B cell (primary cell): ENCODE results near the gene FYN. TPM values are rescaled to one million over a fixed set of nuclear protein-coding genes. Genes with fewer than 3 reads are reported as not detected.

Experiments used
- ATAC-seq: fragments of 200-7000 bp; cut with Tn5 transposase; one replicate; pipeline ENCODE4 v1.10.0; 2021; ENCODE audit warnings: low read depth, mild to moderate bottlenecking, moderate number of reproducible peaks, moderate library complexity
- CTCF ChIA-PET: fragments of 350-600 bp; sonication (Branson Sonifier 250); formaldehyde crosslinking; loops from one replicate; lab custom pipeline; 2021; ENCODE audit warnings: antibody characterized with exemption, inconsistent platforms; lab: Charles Lee
- POLR2A ChIA-PET: fragments of 350-600 bp; sonication (Branson Sonifier 250); formaldehyde crosslinking; loops from one replicate; lab custom pipeline; 2021; ENCODE audit warnings: antibody characterized with exemption; lab: Charles Lee
- DNase-seq: peaks from one replicate; pipeline ENCODE4 v3.0.0; 2013
- H2AFZ ChIP-seq: 2 replicates; pipeline ENCODE4 v1.6.1; 2012; ENCODE audit warnings: mild to moderate bottlenecking, low read depth, low read length; ENCODE audit not compliant: insufficient read depth, poor library complexity, severe bottlenecking
- H3K27ac ChIP-seq, 2 donors: 1 replicate in 1 of 2; 2 replicates in 1 of 2; pipeline ENCODE4 v1.5.1; 2012 to 2013; ENCODE audit warnings: low read length in 2 of 2, mild to moderate bottlenecking in 2 of 2, moderate library complexity in 1 of 2
- H3K27me3 ChIP-seq, 4 experiments: fragments of 200-600 bp in 1 of 4; sonication (generic) in 1 of 4; replicated peaks in 1 of 4; 1 replicate in 2 of 4; 2 replicates in 2 of 4; pipeline versions ENCODE4 v1.6.1 to v1.7.0; 2013 to 2016; ENCODE audit warnings: low read length in 3 of 4, mild to moderate bottlenecking in 2 of 4, mixed read lengths in 1 of 4, moderate library complexity in 1 of 4; ENCODE audit not compliant: insufficient read depth in 4 of 4, control insufficient read depth in 3 of 4; ENCODE audit errors: control extremely low read depth in 1 of 4
- H3K36me3 ChIP-seq, 2 experiments: replicated peaks in 1 of 2; 1 replicate in 1 of 2; 2 replicates in 1 of 2; pipeline versions ENCODE4 v1.6.1 to v1.7.1; 2013; ENCODE audit warnings: low read length in 1 of 2; ENCODE audit not compliant: insufficient read depth in 2 of 2, control insufficient read depth in 1 of 2; ENCODE audit errors: control extremely low read depth in 1 of 2, extremely low read depth in 1 of 2
- H3K4me1 ChIP-seq, 2 donors: fragments of 200-600 bp in 1 of 2; sonication (generic) in 1 of 2; 1 replicate in 1 of 2; 2 replicates in 1 of 2; pipeline versions ENCODE4 v1.5.1 to v1.6.1; 2013 to 2017; ENCODE audit warnings: low read length in 2 of 2; ENCODE audit not compliant: control insufficient read depth in 2 of 2, insufficient read depth in 2 of 2
- H3K4me2 ChIP-seq: replicated peaks from 2 replicates; pipeline ENCODE3; 2012; ENCODE audit warnings: mild to moderate bottlenecking, low read depth, low read length; ENCODE audit not compliant: poor library complexity, severe bottlenecking
- H3K4me3 ChIP-seq, 5 experiments: fragments of 200-600 bp in 1 of 5; sonication (generic) in 1 of 5; 1 replicate in 3 of 5; 2 replicates in 2 of 5; pipeline versions ENCODE4 v1.5.1 to v1.7.0; 2011 to 2016; ENCODE audit warnings: low read length in 4 of 5, mild to moderate bottlenecking in 4 of 5, low read depth in 2 of 5, control low read depth in 1 of 5, moderate library complexity in 1 of 5; ENCODE audit not compliant: insufficient read depth in 1 of 5; ENCODE audit errors: control extremely low read depth in 1 of 5, extremely low read depth in 1 of 5
- H3K79me2 ChIP-seq: fragments of 200-600 bp; sonication (generic); one replicate; pipeline ENCODE4 v1.6.0; 2016; ENCODE audit warnings: low read length; ENCODE audit not compliant: control insufficient read depth, insufficient read depth
- H3K9ac ChIP-seq: fragments of 200-600 bp; sonication (generic); 2 replicates; pipeline ENCODE4 v1.6.1; 2017; ENCODE audit warnings: mild to moderate bottlenecking, low read length, moderate library complexity
- H3K9me3 ChIP-seq, 3 donors: one replicate each; pipeline versions ENCODE4 v1.6.1 to v1.7.1; 2013; ENCODE audit warnings: low read length in 2 of 3; ENCODE audit not compliant: control insufficient read depth in 2 of 3, insufficient read depth in 1 of 3; ENCODE audit errors: control extremely low read depth in 1 of 3
- H4K20me1 ChIP-seq: 2 replicates; pipeline ENCODE4 v1.6.0; 2012; ENCODE audit warnings: mild to moderate bottlenecking, low read length; ENCODE audit not compliant: insufficient read depth, control insufficient read depth, poor library complexity, severe bottlenecking
- H3K27ac Mint-ChIP-seq: one replicate; pipeline ENCODE4 v1.8.0; 2021; ENCODE audit warnings: mixed read lengths
- H3K27me3 Mint-ChIP-seq: one replicate; pipeline ENCODE4 v1.8.0; 2021; ENCODE audit warnings: mixed read lengths
- H3K4me1 Mint-ChIP-seq: one replicate; pipeline ENCODE4 v1.8.0; 2021; ENCODE audit warnings: mixed read lengths
- H3K4me3 Mint-ChIP-seq: one replicate; pipeline ENCODE4 v1.8.0; 2021; ENCODE audit warnings: mixed read lengths
- H3K9me3 Mint-ChIP-seq: one replicate; pipeline ENCODE4 v1.8.0; 2022; ENCODE audit warnings: mixed read lengths; ENCODE audit not compliant: insufficient read depth
- EZH2 ChIP-seq: IDR thresholded peaks from 2 replicates; pipeline ENCODE4 v1.6.1; 2012; ENCODE audit warnings: borderline replicate concordance, low read depth, mild to moderate bottlenecking, moderate library complexity, low read length; ENCODE audit not compliant: insufficient read depth, poor library complexity, severe bottlenecking
- WGBS: methylation state at CpG from one replicate; pipeline ENCODE4 v1.1.5; 2013; ENCODE audit warnings: missing lambda C conversion rate; ENCODE audit not compliant: insufficient coverage; 5-methylcytosine and 5-hydroxymethylcytosine counted together
- intact Hi-C: fragments of 100-400 bp; cut with micrococcal nuclease; formaldehyde crosslinking; loops from one replicate; pipeline ENCODE4 v1.10.0; 2022
- polyA plus RNA-seq: library from polyadenylated mRNA; depleted of rRNA; stranded (reverse); fragments of >200 nt; gene quantifications from 2 replicates; pipeline ENCODE4 v1.2.3, GENCODE V29; 2012
- total RNA-seq, 2 donors: library from RNA; stranded (reverse); fragments of 120-200 nt in 1 of 2; gene quantifications; 1 replicate in 1 of 2; 2 replicates in 1 of 2; pipeline versions ENCODE4 v1.2.3 to v1.2.4, GENCODE V29; 2013 to 2022
- TF ChIP-seq, protein P1 (sequence below): fragments of 200-600 bp; IDR thresholded peaks from one replicate; pipeline ENCODE4 v1.8.0; 2022; ENCODE audit warnings: antibody characterized with exemption, mild to moderate bottlenecking

Gene FYN
- total and polyA plus RNA-seq, 2 donors (not counting 1 experiment from before 2014, with no cell fraction given) = 54.1 to 94.0 TPM

DNA sequence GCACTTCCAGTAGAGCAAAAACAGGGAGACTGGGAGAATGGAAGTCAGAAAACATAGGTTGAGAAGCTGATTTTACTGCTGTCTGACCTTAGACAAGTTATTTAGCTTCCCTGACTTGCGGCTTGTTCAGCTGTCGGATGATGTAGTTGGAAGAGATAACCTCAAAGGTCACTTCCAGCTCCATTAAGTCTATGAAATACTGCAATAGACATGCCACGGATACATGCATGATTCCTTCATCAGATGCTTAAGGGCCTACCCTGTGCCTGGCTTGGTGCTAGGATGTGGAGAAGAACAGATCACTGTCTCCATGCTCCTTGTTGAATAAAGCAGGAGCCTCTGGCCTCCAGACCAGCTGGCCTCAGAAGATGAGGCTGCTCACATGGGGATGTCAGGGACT, 43.7 kb downstream of the FYN start:
- H3K27me3 Mint-ChIP-seq = no peaks in the 10 kb centered on the region
- intact Hi-C loops = no loop called here
- no peak overlapping the region for H3K4me3 Mint-ChIP-seq
- H3K9me3 ChIP-seq = no peaks in the 10 kb centered on the region
- WGBS = 100% methylated on average over 1 of the region's 3 CpGs
- H3K27ac ChIP-seq = no peak overlapping the region
- H3K4me1 Mint-ChIP-seq = peaks cover 29% of the 10 kb centered on the region
- no peak overlapping the region for H3K27ac Mint-ChIP-seq
- ATAC-seq (no peak), DNase-seq (no peak)
- no peaks in the 10 kb centered on the region for H3K9me3 Mint-ChIP-seq
- no peaks in the 10 kb centered on the region for H4K20me1 ChIP-seq
- H3K4me1 ChIP-seq = peaks cover 6 to 8% of the 10 kb centered on the region in 2 donors
- no peak overlapping the region for H3K4me2 ChIP-seq
- no peak overlapping the region for H3K9ac ChIP-seq
- CTCF ChIA-PET = no interaction called here
- POLR2A ChIA-PET = interaction anchor here (0.7 kb wide), 1 partner anchor 37 kb away, joined by 4 read pairs; no protein-coding TSS in a partner anchor
- H3K79me2 ChIP-seq = peaks cover 24% of the 10 kb centered on the region
- TF ChIP-seq, protein P1, sequence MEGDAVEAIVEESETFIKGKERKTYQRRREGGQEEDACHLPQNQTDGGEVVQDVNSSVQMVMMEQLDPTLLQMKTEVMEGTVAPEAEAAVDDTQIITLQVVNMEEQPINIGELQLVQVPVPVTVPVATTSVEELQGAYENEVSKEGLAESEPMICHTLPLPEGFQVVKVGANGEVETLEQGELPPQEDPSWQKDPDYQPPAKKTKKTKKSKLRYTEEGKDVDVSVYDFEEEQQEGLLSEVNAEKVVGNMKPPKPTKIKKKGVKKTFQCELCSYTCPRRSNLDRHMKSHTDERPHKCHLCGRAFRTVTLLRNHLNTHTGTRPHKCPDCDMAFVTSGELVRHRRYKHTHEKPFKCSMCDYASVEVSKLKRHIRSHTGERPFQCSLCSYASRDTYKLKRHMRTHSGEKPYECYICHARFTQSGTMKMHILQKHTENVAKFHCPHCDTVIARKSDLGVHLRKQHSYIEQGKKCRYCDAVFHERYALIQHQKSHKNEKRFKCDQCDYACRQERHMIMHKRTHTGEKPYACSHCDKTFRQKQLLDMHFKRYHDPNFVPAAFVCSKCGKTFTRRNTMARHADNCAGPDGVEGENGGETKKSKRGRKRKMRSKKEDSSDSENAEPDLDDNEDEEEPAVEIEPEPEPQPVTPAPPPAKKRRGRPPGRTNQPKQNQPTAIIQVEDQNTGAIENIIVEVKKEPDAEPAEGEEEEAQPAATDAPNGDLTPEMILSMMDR = no peak
- no peak for TF ChIP-seq EZH2
- H3K27me3 ChIP-seq = no peaks in the 10 kb centered on the region
- H3K36me3 ChIP-seq = no peaks in the 10 kb centered on the region
- no peak overlapping the region for H3K4me3 ChIP-seq
- H2AFZ ChIP-seq = no peak overlapping the region

DNA sequence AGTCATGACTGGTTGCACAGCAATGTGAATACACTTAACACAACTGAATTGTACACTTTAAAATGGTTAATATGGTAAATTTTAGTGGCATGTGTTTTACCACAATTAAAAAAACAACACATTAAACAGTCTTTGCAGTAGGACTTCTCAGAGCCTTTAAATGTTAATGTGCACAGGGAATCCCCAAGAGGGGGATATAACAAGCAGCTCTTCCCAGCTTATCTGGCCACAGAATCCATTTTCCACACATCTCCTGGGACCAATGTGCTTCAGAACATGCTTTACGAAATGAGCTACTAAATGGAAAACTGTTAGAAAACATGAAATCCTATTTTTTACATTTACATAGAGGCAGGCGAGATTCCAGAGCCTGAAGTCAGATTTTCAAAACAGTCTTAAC, 44.4 kb downstream of the FYN start:
- H3K27me3 ChIP-seq = no peaks in the 10 kb centered on the region
- no peak overlapping the region for H3K27ac Mint-ChIP-seq
- no peak overlapping the region for H2AFZ ChIP-seq
- H4K20me1 ChIP-seq = no peaks in the 10 kb centered on the region
- H3K9ac ChIP-seq = no peak overlapping the region
- TF ChIP-seq, protein P1 = no peak
- TF ChIP-seq EZH2 = no peak
- no peaks in the 10 kb centered on the region for H3K9me3 Mint-ChIP-seq
- H3K9me3 ChIP-seq = no peaks in the 10 kb centered on the region
- POLR2A ChIA-PET = no interaction called here
- no peak overlapping the region for H3K27ac ChIP-seq
- DNase-seq (no peak), ATAC-seq (no peak)
- peaks cover 6 to 16% of the 10 kb centered on the region in 2 donors for H3K4me1 ChIP-seq
- H3K79me2 ChIP-seq = peaks cover 17% of the 10 kb centered on the region
- intact Hi-C loops = no loop called here
- no CpG with 5 or more reads among the region's 2 CpGs for WGBS
- CTCF ChIA-PET = no interaction called here
- no peaks in the 10 kb centered on the region for H3K36me3 ChIP-seq
- H3K4me2 ChIP-seq = no peak overlapping the region
- peaks cover 34% of the 10 kb centered on the region for H3K4me1 Mint-ChIP-seq
- H3K4me3 ChIP-seq = no peak overlapping the region
- no peaks in the 10 kb centered on the region for H3K27me3 Mint-ChIP-seq
- no peak overlapping the region for H3K4me3 Mint-ChIP-seq
